NCI-H446 (cell line): Measurements from ENCODE around the gene TMEM156.
"Not testable (repeated sequence)": the region's sequence is repeated elsewhere in the genome, so short reads cannot be mapped to it uniquely, and the experiment has no call there.

Experiments used
- DNase-seq, 2 experiments: peaks; one replicate each; lab custom pipeline; 2025; lab: John Stamatoyannopoulos, UW

TMEM156 gene

GRCh38 chr4:38989487-38989886 lies 42.7 kb downstream of the TMEM156 start:
- no peak for DNase-seq

DNA sequence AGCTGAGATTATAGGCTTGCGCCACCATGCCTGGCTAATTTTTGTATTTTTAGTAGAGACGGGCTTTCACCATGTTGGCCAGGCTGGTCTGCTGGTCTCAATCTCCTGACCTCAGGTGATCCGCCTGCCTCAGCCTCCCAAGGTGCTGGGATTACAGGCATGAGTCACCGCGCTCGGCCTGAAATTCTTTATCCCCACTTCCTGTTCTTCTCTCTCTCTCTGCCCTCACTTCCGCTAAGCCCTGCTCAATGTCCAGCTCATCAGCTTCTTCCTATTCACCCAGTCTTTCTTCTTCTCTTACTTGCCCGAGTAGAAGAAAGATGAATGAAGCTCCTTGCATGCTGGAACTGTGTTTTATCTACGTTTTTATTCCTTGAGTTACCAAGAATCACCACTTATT lies 43.9 kb downstream of the TMEM156 start:
- not testable (repeated sequence) for DNase-seq

GRCh38 chr4:38987491-38987890 lies 44.7 kb downstream of the TMEM156 start:
- DNase-seq, result no peak

DNA sequence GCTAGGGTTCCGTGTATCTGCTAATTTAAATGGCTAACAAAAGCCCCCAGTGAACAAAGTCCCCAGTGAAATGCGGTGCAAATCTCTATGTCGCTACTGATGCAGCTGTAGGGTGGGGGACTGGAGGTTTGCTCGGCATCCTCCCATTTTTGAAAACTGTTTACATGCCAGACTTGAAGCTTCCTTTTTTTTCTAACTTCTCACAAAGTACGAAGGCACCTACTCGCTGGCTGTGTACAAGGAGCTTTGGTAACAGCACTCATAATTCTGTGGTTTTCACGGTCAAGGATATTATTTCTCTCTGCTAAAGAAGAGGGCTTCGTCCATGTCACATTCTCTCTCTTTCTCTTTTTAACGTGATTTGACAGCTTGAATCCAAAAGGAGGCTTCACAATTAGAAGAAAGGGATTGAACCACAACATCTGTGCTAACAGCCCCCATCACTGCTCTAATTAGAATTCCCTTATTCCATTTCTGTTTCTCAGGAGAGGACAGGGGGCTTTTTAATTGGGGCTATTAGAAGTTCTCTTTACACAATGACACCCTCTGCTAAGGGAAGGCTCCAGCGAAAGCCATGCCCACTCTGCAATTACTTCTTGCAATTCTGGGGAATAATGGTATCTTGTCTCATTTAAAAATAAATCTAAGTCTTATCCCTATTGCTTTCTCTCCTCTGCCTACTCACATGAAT lies 46.7 kb downstream of the TMEM156 start:
- no peak for DNase-seq

GRCh38 chr4:38983787-38984598 lies 48.2 kb downstream of the TMEM156 start:
- no peak for DNase-seq

- no peak for DNase-seq
These were observed 48.9 kb downstream of the TMEM156 start for GRCh38 chr4:38983291-38983690.

GRCh38 chr4:38982361-38983095 lies 49.7 kb downstream of the TMEM156 start:
- DNase-seq, result no peak

GRCh38 chr4:38980903-38981676 lies 51.1 kb downstream of the TMEM156 start:
- no peak for DNase-seq

DNA sequence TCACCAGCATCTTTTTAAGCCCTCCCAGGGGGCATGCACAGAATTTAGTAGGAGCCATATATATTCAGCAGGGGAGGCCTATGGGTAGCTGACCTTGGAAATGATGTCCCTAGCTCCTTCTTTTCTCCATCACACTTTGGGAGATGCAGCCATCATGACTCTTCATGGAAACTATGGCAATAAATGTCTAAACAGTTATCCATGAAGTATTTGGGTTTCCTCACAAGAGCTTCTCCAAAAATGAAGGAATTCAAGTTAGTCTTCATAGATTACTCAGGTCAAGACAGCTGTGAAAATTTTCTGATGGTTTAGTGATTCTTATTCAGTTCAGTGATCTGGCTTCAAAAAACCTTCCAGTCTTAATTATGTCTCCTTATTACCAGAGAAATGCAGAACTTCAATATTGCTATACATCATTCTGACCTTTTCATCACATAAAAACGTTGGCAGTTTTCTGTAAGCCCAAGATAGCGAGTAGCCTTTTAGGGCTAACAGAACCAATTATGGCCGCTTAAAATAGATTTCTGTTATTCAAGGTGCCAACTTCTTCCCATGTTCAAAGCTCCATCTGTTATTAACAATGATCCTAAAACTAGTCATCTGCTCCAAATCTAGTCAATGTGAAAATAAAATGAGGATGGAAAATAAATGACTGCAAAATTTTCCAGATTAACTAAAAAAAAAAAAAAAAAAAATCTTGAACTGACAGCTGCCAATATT lies 52.5 kb downstream of the TMEM156 start:
- DNase-seq, result no peak

DNA sequence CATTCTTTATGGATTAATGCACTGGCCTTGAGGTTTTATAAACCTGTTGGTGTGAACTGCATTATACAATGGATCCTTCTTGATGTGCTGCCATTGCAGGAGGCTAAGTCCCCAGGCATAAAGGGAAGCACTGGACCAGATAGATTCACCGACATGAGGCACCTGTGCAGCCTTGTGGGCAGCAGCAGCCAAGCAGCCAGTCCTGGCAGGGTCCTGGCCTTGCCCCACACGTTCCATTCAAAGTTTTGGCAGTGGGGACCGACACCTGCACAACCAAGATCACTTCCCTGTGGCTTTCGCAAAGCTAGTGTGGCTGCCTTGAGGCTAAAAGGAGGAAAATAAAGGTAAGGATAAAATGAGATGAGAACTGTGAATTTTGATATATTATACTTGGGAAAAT lies 53.1 kb downstream of the TMEM156 start:
- no peak for DNase-seq

DNA sequence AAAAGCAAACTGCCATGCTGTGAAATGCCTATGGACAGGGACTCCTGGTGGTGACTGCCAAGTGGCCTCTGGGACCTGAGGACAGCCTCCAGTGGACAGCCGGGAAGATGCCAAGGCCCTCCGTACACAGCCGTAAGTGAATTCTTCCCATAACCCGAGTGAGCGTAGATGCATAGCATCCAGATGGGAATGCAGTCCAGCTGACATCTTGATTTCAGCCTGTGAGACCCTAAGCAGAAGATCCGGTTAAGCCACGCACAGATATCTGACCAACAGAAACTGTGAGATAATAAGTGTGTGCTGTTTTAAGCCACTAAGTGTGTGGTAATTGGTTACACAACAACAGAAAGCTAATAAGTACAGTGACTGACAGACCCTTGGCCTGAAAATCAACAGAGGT lies 55.9 kb downstream of the TMEM156 start:
- DNase-seq, result no peak

- DNase-seq, result no peak
These were observed 63.5 kb downstream of the TMEM156 start for GRCh38 chr4:38968668-38969067.

- no peak for DNase-seq
These were observed 64.7 kb downstream of the TMEM156 start for GRCh38 chr4:38967260-38968095.

DNA sequence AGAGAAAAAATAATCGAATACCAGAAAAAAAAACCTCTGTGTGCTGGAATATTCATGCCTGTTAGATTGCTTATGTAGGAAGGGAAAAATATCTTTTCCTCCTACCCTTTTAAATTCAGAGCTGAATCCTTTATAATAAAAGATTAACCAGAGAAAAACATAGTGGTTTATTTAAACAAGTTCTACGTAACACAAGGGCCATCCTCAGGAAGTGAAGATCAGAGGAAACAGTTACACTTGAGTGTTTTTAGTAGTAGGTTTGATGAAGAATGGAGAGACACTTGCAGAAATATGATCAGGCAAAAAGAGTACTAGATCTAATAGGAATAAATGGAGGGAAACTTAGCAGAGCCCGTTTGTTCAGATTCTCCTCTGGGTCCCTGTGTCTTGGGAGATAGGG lies 66.3 kb downstream of the TMEM156 start:
- DNase-seq, result no peak

DNA sequence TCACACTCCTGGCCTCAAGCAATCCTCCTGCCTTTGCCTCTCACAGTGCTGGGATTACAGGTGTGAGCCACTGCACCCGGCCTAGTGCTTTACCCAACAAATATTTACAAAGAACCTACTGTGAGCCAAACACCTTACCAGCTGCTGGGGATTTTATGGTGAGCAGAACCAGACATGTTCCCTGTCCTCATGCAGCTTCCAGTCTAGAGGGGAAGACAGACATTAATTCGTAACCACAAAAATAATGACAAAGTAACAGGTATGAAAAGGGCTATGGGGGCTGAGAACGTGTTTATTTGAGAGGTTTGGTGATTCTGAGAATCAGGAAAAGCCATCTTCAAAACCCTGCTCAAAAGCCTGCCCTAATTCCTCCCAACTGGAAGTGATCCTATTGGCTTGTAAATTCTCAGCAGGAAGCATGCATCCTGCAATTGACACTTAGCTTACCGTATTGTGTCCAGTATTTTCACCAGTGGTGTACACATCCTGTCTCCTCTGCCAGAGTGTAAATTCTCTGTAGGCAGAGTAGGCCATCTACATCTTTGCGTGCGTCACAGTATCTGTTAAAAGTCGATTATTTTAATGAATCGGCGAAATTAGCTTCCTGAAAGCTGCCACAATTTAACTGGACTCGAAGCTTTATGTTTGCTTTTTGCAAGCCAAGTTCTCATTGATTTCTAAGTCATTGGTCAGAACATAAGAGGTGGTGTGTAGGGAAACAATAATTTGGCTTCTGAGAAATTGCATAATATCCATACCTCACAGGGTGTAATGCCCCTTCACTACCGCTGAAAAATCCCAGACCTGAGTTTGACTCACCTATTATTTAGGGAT lies 67.0 kb downstream of the TMEM156 start:
- DNase-seq, result no peak

DNA sequence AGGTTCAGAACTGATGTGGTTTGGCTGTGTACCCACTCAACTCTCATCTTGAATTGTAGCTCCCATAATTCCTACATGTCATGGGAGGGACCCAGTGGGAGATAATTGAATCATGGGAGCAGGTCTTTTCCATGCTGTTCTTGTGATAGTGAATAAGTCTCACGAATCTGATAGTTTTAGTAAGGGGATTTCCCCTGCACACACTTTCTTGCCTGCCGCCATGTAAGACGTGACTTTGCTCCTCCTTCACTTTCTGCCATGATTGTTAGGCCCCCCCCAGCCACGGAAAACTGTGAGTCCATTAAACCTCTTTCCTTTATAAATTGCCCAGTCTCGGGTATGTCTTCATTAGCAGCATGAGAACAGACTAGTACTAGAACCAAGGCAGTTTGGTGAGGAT lies 73.0 kb downstream of the TMEM156 start:
- DNase-seq, result not testable (repeated sequence)

- no peak for DNase-seq
These were observed 73.6 kb downstream of the TMEM156 start for GRCh38 chr4:38958453-38959190.

DNA sequence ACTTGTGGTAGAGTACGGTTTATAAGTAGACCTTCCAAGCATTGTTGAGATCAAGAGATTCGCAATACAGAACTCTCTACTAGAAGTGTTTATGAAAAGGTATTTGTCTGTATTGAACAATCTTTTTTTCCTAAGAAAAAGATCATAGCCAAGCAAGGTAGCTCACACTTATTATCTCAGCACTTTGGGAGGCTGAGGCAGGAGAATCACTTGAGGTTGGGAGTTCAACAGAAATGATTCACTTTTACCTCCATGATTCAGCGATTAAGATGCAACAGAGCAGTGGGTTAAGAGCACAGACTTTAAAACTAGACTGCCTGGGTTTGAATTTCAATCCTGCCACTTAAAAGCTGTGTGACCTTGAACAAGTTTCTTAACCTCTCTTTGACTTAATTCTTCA lies 74.3 kb downstream of the TMEM156 start:
- DNase-seq, result no peak
